HG03095 (cell line): Measurements from ENCODE around the gene ZNF853.
"Not testable (repeated sequence)": the region's sequence is repeated elsewhere in the genome, so short reads cannot be mapped to it uniquely, and the experiment has no call there.

Source experiments
- ATAC-seq: cut with Tn5 transposase; IDR thresholded peaks from one replicate; pipeline ENCODE4 v1.9.1; 2021; ENCODE audit warnings: moderate library complexity; ENCODE audit not compliant: unreplicated experiment

Gene ZNF853

GRCh38 chr7:6614953-6615722, at the start of gene ZNF853:
ZNF853 (plus strand) TSS chr7:6615610; CDS start chr7:6616175, 565 bp downstream.
- ATAC-seq = no peak

DNA sequence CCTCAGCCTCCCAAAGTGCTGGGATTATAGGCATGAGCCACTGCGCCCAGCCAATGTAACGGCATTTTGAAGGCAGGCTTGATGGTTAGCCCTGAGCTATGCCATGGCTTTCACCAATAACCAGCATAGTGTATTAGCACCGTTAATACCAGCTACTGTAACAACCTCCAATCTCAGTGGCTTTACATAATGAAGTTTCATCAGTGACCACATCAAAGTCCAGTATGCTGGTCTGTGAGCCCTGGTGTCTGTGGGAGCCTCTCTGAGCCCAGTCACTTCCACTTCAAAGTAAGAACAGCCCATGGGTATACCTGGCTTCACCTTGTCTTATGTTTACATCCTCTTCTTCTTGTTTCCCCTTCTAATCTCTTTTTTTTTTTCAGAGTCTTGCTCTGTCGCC, 49.8 kb upstream of the ZNF853 start:
- ATAC-seq = no peak

GRCh38 chr7:6567886-6568285, 47.5 kb upstream of the ZNF853 start:
- no peak for ATAC-seq

DNA sequence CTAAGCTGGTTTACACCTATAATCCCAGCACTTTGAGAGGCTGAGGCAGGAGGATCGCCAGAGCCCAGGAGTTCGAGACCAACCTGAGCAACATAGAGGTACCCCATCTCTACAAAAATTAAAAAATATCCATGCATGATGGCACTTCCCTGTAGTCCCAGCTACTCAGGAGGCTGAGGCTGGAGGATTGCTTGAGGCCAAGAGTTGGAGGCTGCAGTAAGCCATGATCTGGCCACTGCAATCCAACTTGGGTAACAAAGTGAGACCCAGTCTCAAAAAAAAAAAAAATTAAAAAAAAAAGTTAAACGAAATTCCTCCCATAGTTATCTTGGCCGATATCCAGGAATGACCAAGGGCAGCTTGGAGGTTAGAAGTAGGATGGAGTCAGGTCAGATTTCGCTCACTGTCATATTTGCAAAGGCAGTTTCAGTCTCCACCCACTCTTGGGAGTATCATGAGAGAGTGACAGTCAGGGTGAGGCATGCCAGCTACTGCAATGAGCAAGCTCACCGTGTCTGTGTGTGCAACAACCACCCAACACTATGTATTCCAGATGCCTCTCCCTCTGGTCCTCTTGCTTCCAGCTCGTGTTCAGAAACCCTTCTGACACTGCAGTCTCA, 44.1 kb upstream of the ZNF853 start:
- ATAC-seq = no peak

DNA sequence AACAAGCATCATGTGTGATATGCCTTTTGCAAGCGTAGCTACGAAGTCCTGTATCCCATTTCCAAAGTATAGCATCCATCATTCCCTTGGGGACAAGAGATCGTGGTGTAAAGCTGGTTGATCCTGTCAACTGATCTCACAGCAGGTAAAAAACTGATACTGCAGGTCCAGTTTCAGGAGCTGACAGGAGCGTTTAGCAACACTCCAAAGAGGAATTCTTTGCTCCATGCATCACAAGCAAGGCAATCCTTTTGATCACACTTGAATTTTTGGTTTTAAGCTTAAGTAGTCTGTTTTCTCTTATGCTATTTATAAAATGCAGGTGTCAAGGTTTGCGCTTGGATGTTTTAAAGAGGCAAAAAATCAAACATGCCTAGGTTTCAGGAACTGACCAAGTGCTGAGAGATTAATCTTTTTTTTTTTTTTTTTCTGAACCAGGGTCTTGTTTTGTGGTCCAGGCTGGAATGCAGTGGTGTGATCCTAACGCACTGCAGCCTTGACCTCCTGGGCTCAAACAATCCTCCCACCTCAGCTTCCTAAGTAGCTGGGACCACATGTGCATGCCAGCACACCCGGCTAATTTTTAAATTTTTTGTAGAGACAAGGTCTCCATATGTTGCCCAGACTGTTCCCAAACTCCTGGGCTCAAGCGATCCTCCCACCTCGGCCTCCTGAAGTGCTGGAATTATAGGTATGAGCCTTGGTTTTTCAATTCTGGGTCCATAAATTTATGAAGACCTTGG, 40.0 kb upstream of the ZNF853 start:
- ATAC-seq = no peak

DNA sequence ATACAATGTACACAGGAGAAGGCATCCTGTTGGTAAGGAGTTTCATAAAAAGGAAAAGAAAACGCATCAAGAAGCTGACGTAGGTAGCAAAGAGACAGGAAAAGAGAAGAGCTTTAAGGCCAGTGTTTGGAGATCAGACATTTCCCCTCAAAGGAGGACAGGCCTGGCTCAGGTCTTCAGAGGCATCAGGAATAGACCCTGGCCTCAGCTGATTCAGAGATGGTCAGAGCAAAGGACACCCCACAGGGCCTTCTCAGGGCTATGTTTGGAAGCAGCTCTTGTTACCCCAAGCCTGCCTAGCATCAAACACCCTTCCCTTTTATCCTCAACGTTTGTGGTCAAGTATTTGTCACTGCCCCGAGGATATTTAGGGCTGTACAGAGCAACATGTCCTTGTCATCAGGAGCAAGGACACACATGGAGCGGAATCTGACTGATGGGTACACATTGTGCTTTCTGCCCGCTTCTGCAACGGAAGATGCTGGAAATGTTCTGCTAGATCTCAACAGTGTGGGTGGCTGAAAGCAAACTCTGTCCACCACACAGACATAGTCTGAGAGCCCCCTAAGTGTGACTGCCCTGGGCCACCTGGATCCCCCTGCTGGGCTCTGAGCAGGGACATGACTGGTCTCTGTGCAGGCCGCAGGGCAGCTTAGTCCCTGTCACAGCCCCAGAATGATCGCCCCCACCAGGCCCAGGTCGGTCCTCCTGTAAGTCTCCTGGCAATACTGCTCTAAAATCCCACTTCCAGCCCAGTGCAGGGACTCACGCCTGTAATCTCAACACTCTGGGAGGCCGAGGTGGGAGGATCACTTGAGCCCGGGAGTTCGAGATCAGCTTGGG, 39.2 kb upstream of the ZNF853 start:
- no peak for ATAC-seq

DNA sequence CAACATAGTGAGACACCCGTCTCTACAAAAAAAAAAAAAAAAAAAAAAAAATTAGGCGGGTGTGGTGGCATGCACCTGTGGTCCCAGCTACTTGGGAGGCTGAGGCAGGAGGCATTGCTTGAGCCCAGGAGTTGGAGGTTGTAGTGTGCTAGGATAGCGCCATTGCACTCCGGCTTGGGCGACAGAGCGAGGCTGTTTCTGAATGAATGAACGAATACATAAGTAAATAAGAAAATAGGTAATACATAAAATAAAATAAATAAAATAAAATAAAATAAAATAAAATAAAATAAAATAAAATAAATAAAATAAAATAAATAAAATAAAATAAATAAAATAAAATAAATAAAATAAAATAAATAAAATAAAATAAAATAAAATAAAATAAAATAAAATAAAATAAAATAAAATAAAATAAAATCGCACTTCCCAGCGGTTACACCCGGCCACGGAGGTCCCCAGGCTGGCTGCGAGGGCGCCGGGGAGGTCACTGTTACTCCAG, 38.5 kb upstream of the ZNF853 start:
- not testable (repeated sequence) for ATAC-seq

DNA sequence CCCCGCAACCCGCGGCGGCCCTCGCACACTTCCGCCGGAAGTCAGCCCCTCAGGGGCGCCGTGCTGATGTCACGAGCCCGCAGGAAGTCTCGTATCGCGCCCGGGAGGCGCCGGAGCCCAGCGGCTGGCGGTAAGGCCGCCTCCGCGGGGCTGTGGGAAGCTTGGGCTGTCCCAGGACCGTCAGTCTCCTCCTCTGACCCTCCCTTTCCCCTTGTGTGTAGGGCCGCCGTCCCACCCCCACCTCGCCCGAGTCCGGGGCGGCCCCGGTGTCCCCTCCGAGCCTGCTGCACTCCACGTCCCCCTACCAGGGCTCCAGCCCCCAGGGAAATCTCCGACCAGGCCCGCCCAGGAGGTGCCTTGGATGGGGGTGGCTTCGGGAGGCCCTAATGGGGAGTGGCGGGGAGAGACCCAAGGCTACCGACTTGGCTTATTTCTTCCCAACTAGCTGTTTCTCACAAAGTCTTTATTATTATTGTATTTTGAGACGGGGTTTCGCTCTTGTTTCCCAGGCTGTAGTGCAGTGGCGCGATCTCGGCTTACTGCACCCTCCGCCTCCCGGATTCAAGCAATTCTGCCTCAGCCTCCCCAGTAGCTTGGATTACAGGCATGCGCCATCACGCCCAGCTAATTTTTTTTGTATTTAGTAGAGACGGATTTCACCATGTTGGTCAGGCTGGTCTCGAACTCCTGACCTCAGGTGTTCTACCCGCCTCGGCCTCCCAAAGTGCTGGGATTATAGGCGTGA, 37.9 kb upstream of the ZNF853 start, which contains the start of gene ZDHHC4:
ZDHHC4 (plus strand) TSS at position 86 of the 745 bp plus-strand sequence. CDS start 3,108 bp downstream, outside the sequence.
- ATAC-seq = peak; percentile 97

- no peak for ATAC-seq
These were observed 37.0 kb upstream of the ZNF853 start for GRCh38 chr7:6578114-6579084.

DNA sequence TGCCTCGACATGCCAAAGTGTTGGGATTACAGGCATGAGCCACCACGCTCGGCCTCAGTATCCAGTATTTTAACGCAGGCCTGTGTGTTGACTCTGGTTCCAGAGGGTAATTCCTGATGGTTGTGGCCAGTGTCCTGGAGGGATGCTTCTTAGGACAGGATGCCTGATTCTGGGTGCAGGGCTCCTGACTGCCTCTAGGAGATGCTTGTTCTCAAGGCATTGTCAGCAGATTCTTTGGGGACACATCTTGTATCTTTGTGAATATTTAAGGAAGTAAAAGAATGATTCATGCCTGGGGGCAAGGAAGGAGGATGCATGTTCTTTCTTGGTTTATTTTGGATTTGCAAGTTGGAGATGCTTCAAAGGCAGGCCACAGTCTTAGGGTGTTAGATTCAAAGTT, 36.0 kb upstream of the ZNF853 start:
- no peak for ATAC-seq

- not testable (repeated sequence) for ATAC-seq
These were observed 29.5 kb upstream of the ZNF853 start for GRCh38 chr7:6585746-6586432.

GRCh38 chr7:6588566-6588965, 26.8 kb upstream of the ZNF853 start:
- no peak for ATAC-seq

DNA sequence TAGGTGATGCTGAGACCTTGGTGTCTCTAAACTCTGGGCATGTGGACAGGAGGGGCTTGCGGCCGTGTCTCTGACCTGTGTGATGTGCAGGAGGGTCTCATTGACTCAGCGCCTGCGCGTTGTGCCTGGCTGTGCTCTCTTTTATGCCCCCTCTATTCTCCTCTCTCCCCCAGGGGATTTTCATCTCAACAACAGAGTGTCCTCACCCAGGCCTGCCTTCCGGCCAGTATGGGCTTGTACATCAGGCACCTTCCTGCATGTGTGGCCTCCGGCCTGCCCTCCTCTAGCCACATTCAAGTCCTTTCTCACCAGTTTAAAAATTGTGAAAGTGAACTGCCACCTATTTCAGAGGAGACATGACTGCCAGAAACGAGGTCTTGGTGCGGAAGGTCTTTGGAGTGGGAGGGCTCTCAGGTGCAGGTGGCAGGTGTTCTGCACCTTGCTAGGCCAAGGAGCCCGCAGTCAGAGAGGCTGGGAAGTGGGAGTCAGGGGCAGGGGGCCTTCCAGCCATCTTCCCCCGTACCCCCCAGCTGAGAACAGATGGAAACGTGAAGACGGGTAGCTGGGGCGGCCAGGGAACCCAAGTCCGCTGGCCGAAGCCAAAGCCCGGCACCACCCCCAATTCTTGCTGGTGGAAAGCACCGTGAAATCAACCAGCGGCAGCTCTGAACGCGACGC, 26.1 kb upstream of the ZNF853 start:
- ATAC-seq = no peak

GRCh38 chr7:6589829-6590644, 25.4 kb upstream of the ZNF853 start, which contains the start of gene INTS15:
INTS15 (plus strand) TSS chr7:6590021; CDS start chr7:6590284, 263 bp downstream.
- peak; percentile 80 for ATAC-seq

DNA sequence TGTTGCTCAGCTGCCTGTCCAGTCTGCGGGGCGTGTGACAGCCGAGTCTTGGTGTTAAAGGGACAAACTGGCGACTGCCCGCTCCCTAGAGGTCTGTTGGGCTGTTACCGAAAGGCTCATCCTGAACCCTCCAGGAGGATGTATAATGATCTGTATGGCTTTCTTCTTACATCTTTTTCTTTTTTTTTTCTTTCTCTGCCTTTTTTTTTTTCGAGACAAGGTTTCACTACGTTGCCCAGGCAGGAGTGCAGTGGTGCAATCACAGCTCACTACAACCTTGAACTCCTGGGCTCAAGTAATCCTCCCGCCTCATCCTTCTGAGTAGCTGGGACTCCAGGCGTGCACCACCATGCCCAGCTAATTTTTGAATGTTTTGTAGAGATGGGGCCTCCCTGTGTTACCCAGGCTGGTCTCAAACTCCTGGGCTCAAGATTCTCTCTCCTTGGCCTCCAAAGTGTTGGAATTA, 24.7 kb upstream of the ZNF853 start:
- ATAC-seq = peak; percentile 20

- ATAC-seq = no peak
These were observed 15.3 kb upstream of the ZNF853 start for GRCh38 chr7:6600093-6600492.
